GM12878 (cell line): Measurements from ENCODE around the gene CAPN10. TPM values are rescaled to one million over a fixed set of nuclear protein-coding genes. Genes with fewer than 3 reads are reported as not detected.
A peak's percentile ranks its signal among the peaks of the same experiment; 100 is the strongest.

Experiments used
- CBX3 ChIP-seq: fragments of 200-600 bp; sonication (generic); IDR thresholded peaks from 2 replicates; pipeline ENCODE4 v1.6.1; 2016; ENCODE audit warnings: low read depth, borderline replicate concordance
- CREB1 ChIP-seq: IDR thresholded peaks from 2 replicates; pipeline ENCODE4 v1.6.1; 2012; ENCODE audit warnings: low read depth, mild to moderate bottlenecking, inconsistent platforms
- EED ChIP-seq: sonication (generic); IDR thresholded peaks from 2 replicates; pipeline ENCODE4 v1.6.1; 2016; ENCODE audit warnings: antibody characterized with exemption, low read depth
- EGR1 ChIP-seq, 2 experiments: IDR thresholded peaks; 1 replicate in 1 of 2; 2 replicates in 1 of 2; pipeline ENCODE4 v1.6.1; 2011 to 2012; ENCODE audit warnings: low read depth in 2 of 2, low read length in 2 of 2, borderline replicate concordance in 1 of 2, mild to moderate bottlenecking in 1 of 2, moderate library complexity in 1 of 2
- FOXK2 ChIP-seq: fragments of 450-650 bp; IDR thresholded peaks from 2 replicates; pipeline ENCODE4 v1.6.1; 2017; ENCODE audit warnings: mild to moderate bottlenecking, moderate library complexity
- IRF4 ChIP-seq: IDR thresholded peaks from 2 replicates; pipeline ENCODE4 v1.6.1; 2011; ENCODE audit warnings: low read depth, low read length
- KDM1A ChIP-seq: fragments of 200-600 bp; sonication (generic); IDR thresholded peaks from 2 replicates; pipeline ENCODE4 v1.6.1; 2016; ENCODE audit warnings: borderline replicate concordance
- MLLT1 ChIP-seq: fragments of 450-650 bp; IDR thresholded peaks from 2 replicates; pipeline ENCODE4 v1.6.1; 2016; ENCODE audit warnings: mild to moderate bottlenecking
- NFIC ChIP-seq: IDR thresholded peaks from 2 replicates; pipeline ENCODE4 v1.6.1; 2012; ENCODE audit warnings: low read depth, mild to moderate bottlenecking, inconsistent platforms, low read length, moderate library complexity
- NR2C1 ChIP-seq: fragments of 450-650 bp; IDR thresholded peaks from 2 replicates; pipeline ENCODE4 v1.6.1; 2017; ENCODE audit warnings: antibody characterized with exemption, mild to moderate bottlenecking, moderate library complexity
- NRF1 ChIP-seq: conservative IDR thresholded peaks from 2 replicates; pipeline ENCODE4 v1.6.1; 2011; ENCODE audit warnings: mild to moderate bottlenecking, low read depth, low read length, improper control_type of control experiment
- PRDM15 ChIP-seq: fragments of 450-650 bp; formaldehyde crosslinking; IDR thresholded peaks from 2 replicates; pipeline ENCODE4 v1.4.0; 2020; ENCODE audit warnings: mild to moderate bottlenecking, moderate library complexity
- RAD51 ChIP-seq: fragments of 450-650 bp; IDR thresholded peaks from 2 replicates; pipeline ENCODE4 v1.6.1; 2016; ENCODE audit warnings: moderate library complexity, mild to moderate bottlenecking, inconsistent platforms
- RB1 ChIP-seq: fragments of 450-650 bp; formaldehyde crosslinking; IDR thresholded peaks from 2 replicates; pipeline ENCODE4 v1.6.1; 2017; ENCODE audit warnings: mild to moderate bottlenecking, borderline replicate concordance
- REST ChIP-seq: IDR thresholded peaks from 2 replicates; pipeline ENCODE4 v1.6.1; 2012; ENCODE audit warnings: mild to moderate bottlenecking, low read depth, low read length
- SMC3 ChIP-seq: IDR thresholded peaks from 2 replicates; pipeline ENCODE4 v1.6.1; 2011; ENCODE audit warnings: low read length, improper control_type of control experiment, borderline replicate concordance
- TAF1 ChIP-seq: IDR thresholded peaks from 2 replicates; pipeline ENCODE4 v1.6.1; 2011; ENCODE audit warnings: mild to moderate bottlenecking, low read depth, low read length, borderline replicate concordance
- TARDBP ChIP-seq: IDR thresholded peaks from 2 replicates; pipeline ENCODE4 v1.6.1; 2016; ENCODE audit warnings: borderline replicate concordance
- TBL1XR1 ChIP-seq: IDR thresholded peaks from 2 replicates; pipeline ENCODE4 v1.6.1; 2012; ENCODE audit warnings: low read depth, low read length, improper control_type of control experiment
- TCF3 ChIP-seq: IDR thresholded peaks from 2 replicates; pipeline ENCODE4 v1.6.1; 2012; ENCODE audit warnings: low read depth, mild to moderate bottlenecking, low read length, borderline replicate concordance; ENCODE audit not compliant: insufficient read depth
- polyA plus RNA-seq, 11 experiments: library from polyadenylated mRNA; depleted of rRNA in 4 of 11; unstranded in 6 of 11; stranded (reverse) in 5 of 11; fragments of >200 nt; fragmentation: Nextera tagmentation in 4 of 11; fragmentation: Illumina TruSeq in 1 of 11; extraction: Ambion mirVana in 4 of 11; extraction: Trizol in 1 of 11; gene quantifications; 1 replicate in 1 of 11; 2 replicates in 10 of 11; pipeline versions ENCODE4 v1.2.1 to v1.2.3, GENCODE V29; 2011 to 2016; ENCODE audit warnings: inconsistent platforms in 2 of 11, missing spikeins in 2 of 11, low read depth in 1 of 11
- total RNA-seq, 4 experiments: library from RNA; depleted of rRNA in 3 of 4; stranded (reverse); fragments of >200 nt in 3 of 4; fragmentation: Illumina TruSeq in 1 of 4; extraction: Trizol in 1 of 4; gene quantifications; 2 replicates each; pipeline versions ENCODE4 v1.2.1 to v1.2.3, GENCODE V29; 2013 to 2021

The CAPN10 gene
- total and polyA plus RNA-seq, 10 of the 15 experiments (the other 5 are each of a cell fraction or from before 2014, with no cell fraction given) = 0.37 to 40.6 (median 17.5) TPM

GRCh38 chr2:240584486-240585031, 2.0 kb upstream of the CAPN10 start (continued):
- 0 out of 2 replicates have a peak, but pooled peaks have one; percentile 65 for TF ChIP-seq MLLT1
- no peak for TF ChIP-seq NFIC
- TF ChIP-seq PRDM15 (CRISPR knock-in tag) = no peak
- no peak for TF ChIP-seq NRF1
- no peak for TF ChIP-seq NR2C1
- no peak; the same call in 1 of the 2 replicates for TF ChIP-seq SMC3
- no peak for TF ChIP-seq FOXK2
- peak; percentile 35; the same call in 1 of the 2 replicates for TF ChIP-seq EED
- no peak for TF ChIP-seq TAF1
- TF ChIP-seq TBL1XR1 = no peak
- TF ChIP-seq TCF3 = 0 out of 2 replicates have a peak, but pooled peaks have one; percentile 16
- TF ChIP-seq RB1 = no peak
- no peak for TF ChIP-seq EGR1 (IDR thresholded peaks at IDR 0.05; ENCODE audit: borderline replicate concordance in 1 of 2, low read depth in 2 of 2, low read length in 2 of 2)
- TF ChIP-seq TARDBP = no peak
- TF ChIP-seq KDM1A = no peak
- TF ChIP-seq IRF4 = 0 out of 2 replicates have a peak, but pooled peaks have one; percentile 68
- peak; percentile 71 for TF ChIP-seq RAD51
- no peak for TF ChIP-seq CBX3
- peak; percentile 13; the same call in 1 of the 2 replicates for TF ChIP-seq CREB1
- TF ChIP-seq REST = no peak
